CD4-positive, alpha-beta T cell (primary cell): ENCODE data around the gene MZT2A. TPM values are rescaled to one million over a fixed set of nuclear protein-coding genes. Genes with fewer than 3 reads are reported as not detected.
"Not testable (repeated sequence)": the region's sequence is repeated elsewhere in the genome, so short reads cannot be mapped to it uniquely, and the experiment has no call there.

ENCODE experiments used
- ATAC-seq: fragments of 200-7000 bp; cut with Tn5 transposase; one replicate; pipeline ENCODE4 v1.10.0; 2022; ENCODE audit warnings: mild to moderate bottlenecking; ENCODE audit not compliant: poor library complexity
- CTCF ChIA-PET: fragments of 350-600 bp; sonication (Branson Sonifier 250); formaldehyde crosslinking; loops from one replicate; lab custom pipeline; 2021; ENCODE audit warnings: antibody characterized with exemption, inconsistent platforms; lab: Charles Lee
- POLR2A ChIA-PET: fragments of 350-600 bp; sonication (Branson Sonifier 250); formaldehyde crosslinking; loops from one replicate; lab custom pipeline; 2021; ENCODE audit warnings: antibody characterized with exemption, inconsistent platforms; lab: Charles Lee
- DNase-seq, 14 experiments: peaks; one replicate each; pipeline ENCODE4 v3.0.0-alpha.2; 2013 to 2020; ENCODE audit warnings: mixed read lengths in 2 of 14
- H3K27ac ChIP-seq, 2 donors: one replicate each; pipeline versions ENCODE4 v1.5.1 to v1.7.0; 2013; ENCODE audit warnings: low read length in 2 of 2, low read depth in 1 of 2, mild to moderate bottlenecking in 1 of 2
- H3K27me3 ChIP-seq, 2 experiments: 1 replicate in 1 of 2; 2 replicates in 1 of 2; pipeline versions ENCODE4 v1.6.1 to v1.7.0; 2013; ENCODE audit warnings: low read length in 2 of 2, control low read depth in 1 of 2, mild to moderate bottlenecking in 1 of 2, moderate library complexity in 1 of 2; ENCODE audit not compliant: insufficient read depth in 2 of 2, control insufficient read depth in 1 of 2
- H3K36me3 ChIP-seq: one replicate; pipeline ENCODE4 v1.6.1; 2013; ENCODE audit warnings: low read length, control low read depth; ENCODE audit not compliant: insufficient read depth
- H3K4me1 ChIP-seq: one replicate; pipeline ENCODE4 v1.6.1; 2013; ENCODE audit warnings: low read length, control low read depth; ENCODE audit not compliant: insufficient read depth
- H3K4me3 ChIP-seq: one replicate; pipeline ENCODE4 v1.5.1; 2013; ENCODE audit warnings: mild to moderate bottlenecking, low read length, moderate library complexity
- H3K9me3 ChIP-seq, 2 experiments: 1 replicate in 1 of 2; 2 replicates in 1 of 2; pipeline versions ENCODE4 v1.6.1 to v1.7.0; 2013; ENCODE audit warnings: low read length in 2 of 2, mild to moderate bottlenecking in 2 of 2, control low read depth in 1 of 2, moderate library complexity in 1 of 2; ENCODE audit not compliant: control insufficient read depth in 1 of 2, insufficient read depth in 1 of 2
- H3K27ac Mint-ChIP-seq: one replicate; pipeline ENCODE4 v1.8.0; 2020; ENCODE audit warnings: mixed read lengths
- H3K27me3 Mint-ChIP-seq: one replicate; pipeline ENCODE4 v1.8.0; 2021; ENCODE audit warnings: mixed read lengths
- H3K36me3 Mint-ChIP-seq: one replicate; pipeline ENCODE4 v1.8.0; 2021; ENCODE audit warnings: low read depth, mixed read lengths
- H3K4me1 Mint-ChIP-seq: one replicate; pipeline ENCODE4 v1.8.0; 2021; ENCODE audit warnings: low read depth, mixed read lengths
- H3K4me3 Mint-ChIP-seq: one replicate; pipeline ENCODE4 v1.8.0; 2020; ENCODE audit warnings: mild to moderate bottlenecking, mixed read lengths
- H3K9me3 Mint-ChIP-seq: one replicate; pipeline ENCODE4 v1.8.0; 2020; ENCODE audit warnings: mixed read lengths
- intact Hi-C, 2 experiments: fragments of 100-400 bp; cut with DNase I in 1 of 2; cut with micrococcal nuclease in 1 of 2; formaldehyde crosslinking; loops; one replicate each; pipeline versions ENCODE4 v1.15.1 to v1.9.0; 2023 to 2025; cut with DNase I, micrococcal nuclease
- total RNA-seq, 174 experiments: library from RNA in 2 of 174; stranded (reverse) in 2 of 174; gene quantifications; one replicate each; pipeline ENCODE4 v1.2.3 and lab custom pipeline; 2021 to 2026
- TF ChIP-seq, protein P1 (sequence below): fragments of 200-600 bp; IDR thresholded peaks from one replicate; pipeline ENCODE4 v1.8.0; 2022; ENCODE audit warnings: antibody characterized with exemption, mild to moderate bottlenecking

Gene MZT2A
- total RNA-seq, 2 experiments from 2014 or later, result 55.3 to 58.7 TPM

DNA sequence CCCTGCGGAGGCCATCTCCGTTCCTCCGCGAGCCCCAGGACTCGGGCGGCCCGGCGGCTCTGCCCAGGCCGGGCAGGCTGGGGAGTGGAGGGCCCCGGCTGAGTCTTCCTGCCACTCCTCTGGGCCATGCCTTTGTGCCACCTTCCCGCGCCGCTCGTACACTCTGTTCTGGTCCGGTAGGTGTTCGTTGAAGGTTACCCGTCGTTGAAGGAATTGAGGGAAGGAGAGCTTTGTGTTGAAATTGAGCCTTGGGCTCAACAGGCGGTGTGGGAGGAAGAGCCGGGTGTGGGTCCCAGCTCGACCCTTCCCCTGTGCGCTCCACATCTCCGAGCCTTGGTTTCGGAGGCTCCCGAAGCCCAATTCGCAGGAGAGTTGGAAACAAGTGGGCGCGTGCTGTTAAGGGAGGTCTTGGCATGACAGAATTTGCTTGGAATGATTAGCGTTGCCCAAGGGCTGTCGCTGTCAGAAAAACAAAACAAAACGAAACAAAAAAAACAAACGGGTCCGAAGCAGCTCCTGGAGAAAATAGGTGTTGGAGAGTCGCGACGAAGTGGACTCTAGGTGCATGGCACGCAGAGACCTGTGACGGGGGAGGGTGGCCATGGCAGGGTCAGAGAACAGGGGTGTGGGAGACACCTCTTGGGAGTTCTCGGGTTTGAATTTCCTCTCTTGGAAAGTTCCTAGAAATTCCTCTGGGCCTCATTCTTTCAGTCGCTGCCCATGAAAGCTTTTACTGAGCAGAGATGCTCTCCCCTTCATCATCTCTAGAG is 1.2 kb upstream of the MZT2A start:
- TF ChIP-seq, protein P1, sequence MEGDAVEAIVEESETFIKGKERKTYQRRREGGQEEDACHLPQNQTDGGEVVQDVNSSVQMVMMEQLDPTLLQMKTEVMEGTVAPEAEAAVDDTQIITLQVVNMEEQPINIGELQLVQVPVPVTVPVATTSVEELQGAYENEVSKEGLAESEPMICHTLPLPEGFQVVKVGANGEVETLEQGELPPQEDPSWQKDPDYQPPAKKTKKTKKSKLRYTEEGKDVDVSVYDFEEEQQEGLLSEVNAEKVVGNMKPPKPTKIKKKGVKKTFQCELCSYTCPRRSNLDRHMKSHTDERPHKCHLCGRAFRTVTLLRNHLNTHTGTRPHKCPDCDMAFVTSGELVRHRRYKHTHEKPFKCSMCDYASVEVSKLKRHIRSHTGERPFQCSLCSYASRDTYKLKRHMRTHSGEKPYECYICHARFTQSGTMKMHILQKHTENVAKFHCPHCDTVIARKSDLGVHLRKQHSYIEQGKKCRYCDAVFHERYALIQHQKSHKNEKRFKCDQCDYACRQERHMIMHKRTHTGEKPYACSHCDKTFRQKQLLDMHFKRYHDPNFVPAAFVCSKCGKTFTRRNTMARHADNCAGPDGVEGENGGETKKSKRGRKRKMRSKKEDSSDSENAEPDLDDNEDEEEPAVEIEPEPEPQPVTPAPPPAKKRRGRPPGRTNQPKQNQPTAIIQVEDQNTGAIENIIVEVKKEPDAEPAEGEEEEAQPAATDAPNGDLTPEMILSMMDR, result no peak
- Histone ChIP-seq H3K4me3 (peak overlapping the region; percentile 83), H3K27ac (peak overlapping the region; percentile 94 to 96), H3K4me1 (peaks cover 44% of the 10 kb centered on the region), H3K36me3 (peaks cover 9% of the 10 kb centered on the region), H3K9me3 (no peaks in the 10 kb centered on the region), H3K27me3 (no peaks in the 10 kb centered on the region)
- no peak for DNase-seq
- H3K27me3 Mint-ChIP-seq, result no peaks in the 10 kb centered on the region
- CTCF ChIA-PET, result interaction anchor here (0.8 to 1.8 kb wide), 7 partner anchors 11 to 1311 kb away, joined by 3 to 8 read pairs (median 5); partner anchors contain the start of genes CCDC74A, MZT2B, PLEKHB2 and SMPD4
- H3K9me3 Mint-ChIP-seq, result no peaks in the 10 kb centered on the region
- peaks cover 30% of the 10 kb centered on the region for H3K4me1 Mint-ChIP-seq
- H3K27ac Mint-ChIP-seq, result peak overlapping the region; percentile 98
- H3K4me3 Mint-ChIP-seq, result peak overlapping the region; percentile 98
- ATAC-seq, result peak; percentile 22
- peaks cover 38% of the 10 kb centered on the region for H3K36me3 Mint-ChIP-seq
- POLR2A ChIA-PET, result interaction anchor here (1.0 to 2.5 kb wide), 6 partner anchors 9 to 1312 kb away, joined by 4 to 19 read pairs (median 8); partner anchors contain the start of genes CCDC74A, FAM168B, IMP4 and SMPD4
- intact Hi-C loops, result loop anchor here in 1 of 2 experiments (2.0 to 10.0 kb wide), 9 partner anchors 35 to 1311 kb away; partner anchors contain the start of genes FAM168B, IMP4, MZT2B and PLEKHB2

DNA sequence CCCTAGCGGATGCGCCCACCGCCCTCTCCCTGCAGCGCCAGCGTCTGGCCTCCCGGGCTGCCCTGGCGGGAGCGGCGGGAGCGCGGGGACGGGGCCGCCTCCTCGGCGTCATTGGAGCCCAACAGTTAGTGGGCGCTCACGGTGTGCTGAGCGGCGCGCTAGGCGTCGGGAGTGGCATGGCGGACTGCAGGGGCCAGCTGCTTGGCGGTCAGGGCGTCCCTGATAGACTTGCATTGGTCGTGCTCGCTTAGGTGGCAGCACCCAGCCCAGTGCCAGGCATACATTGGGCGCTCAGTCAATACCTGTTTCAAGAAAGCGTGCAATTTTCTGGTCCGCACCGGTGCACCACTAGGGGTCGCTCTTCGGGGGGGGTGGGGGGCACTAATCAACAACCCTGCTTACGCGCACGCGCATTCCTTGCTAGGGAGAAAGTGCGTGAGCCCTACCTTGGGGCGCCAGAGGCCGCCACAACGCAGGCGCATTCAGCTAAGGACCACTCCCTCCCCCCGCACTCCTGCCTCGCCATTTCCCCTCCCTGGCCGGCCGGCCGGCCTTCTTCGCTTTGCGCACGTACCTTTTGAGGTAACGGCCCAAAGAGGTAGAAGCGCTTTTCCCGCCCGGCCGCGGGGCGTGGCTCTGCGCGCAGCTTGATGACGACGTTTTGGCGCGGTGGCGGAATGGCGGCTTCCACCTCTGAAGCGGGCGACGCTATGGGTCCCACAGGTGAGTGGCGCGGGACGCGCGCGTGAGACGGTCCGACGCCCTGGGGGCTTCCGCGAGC is 411 bp upstream of the MZT2A start:
- peak; percentile 83 to 98 (median 93) for DNase-seq

DNA sequence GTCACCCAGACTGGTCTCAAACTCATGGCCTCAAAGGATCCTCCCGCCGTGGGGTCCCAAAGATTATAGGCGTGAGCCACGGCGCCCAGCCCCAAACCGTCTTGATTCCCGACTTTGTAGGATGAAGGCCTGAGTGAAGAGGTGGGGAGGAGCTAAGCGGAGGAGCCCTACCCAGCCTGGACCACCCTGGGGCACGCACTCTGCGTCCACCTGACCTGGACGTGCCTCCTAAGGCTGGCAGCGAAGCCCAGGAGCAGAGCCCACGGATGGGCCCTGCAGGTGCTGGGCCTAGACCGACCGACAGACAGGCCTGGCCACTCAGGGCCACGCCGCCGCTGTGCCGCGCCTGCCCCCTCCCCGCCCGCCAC is 744 bp downstream of the MZT2A start:
- not testable (repeated sequence) for H3K27me3 Mint-ChIP-seq, ATAC-seq, H3K9me3 ChIP-seq, H3K27me3 ChIP-seq, H3K9me3 Mint-ChIP-seq, H3K36me3 ChIP-seq
- H3K4me1 Mint-ChIP-seq, result peaks cover 30% of the 10 kb centered on the region
- Histone ChIP-seq H3K4me3 (peak overlapping the region; percentile 62), H3K27ac (peak overlapping the region in 1 of 2 donors; percentile 41), H3K4me1 (peaks cover 45% of the 10 kb centered on the region)
- DNase-seq, result peak in 1 of 14 experiments; percentile 35
- peaks cover 34% of the 10 kb centered on the region for H3K36me3 Mint-ChIP-seq
- H3K27ac Mint-ChIP-seq, result peak overlapping the region; percentile 93
- intact Hi-C loops, result loop anchor here in 1 of 2 experiments (5.0 to 10.0 kb wide), 8 partner anchors 191 to 1309 kb away; partner anchors contain the start of genes FAM168B, IMP4, MZT2B and PLEKHB2
- ChIA-PET POLR2A (interaction anchor here (0.9 kb wide), 1 partner anchor 191 kb away, joined by 3 read pairs; no protein-coding TSS in a partner anchor), CTCF (interaction anchor here (1.6 to 1.8 kb wide), 2 partner anchors 181 to 387 kb away, joined by 5 to 6 read pairs; partner anchors contain the start of gene PLEKHB2)
- H3K4me3 Mint-ChIP-seq, result peak overlapping the region; percentile 92

More for the DNA sequence above, 411 bp upstream of the MZT2A start:
- Histone ChIP-seq H3K9me3 (no peaks in the 10 kb centered on the region), H3K27ac (peak overlapping the region; percentile 94 to 96), H3K4me1 (peaks cover 45% of the 10 kb centered on the region), H3K36me3 (peaks cover 6% of the 10 kb centered on the region), H3K4me3 (peak overlapping the region; percentile 83), H3K27me3 (no peaks in the 10 kb centered on the region)
- Mint-ChIP-seq H3K27ac (peak overlapping the region; percentile 98), H3K4me1 (peaks cover 30% of the 10 kb centered on the region), H3K4me3 (peak overlapping the region; percentile 98), H3K27me3 (no peaks in the 10 kb centered on the region), H3K9me3 (no peaks in the 10 kb centered on the region), H3K36me3 (peaks cover 38% of the 10 kb centered on the region)
- ATAC-seq, result peak; percentile 71
- ChIA-PET CTCF (interaction anchor here (0.8 to 1.8 kb wide), 8 partner anchors 12 to 1311 kb away, joined by 3 to 8 read pairs (median 5); partner anchors contain the start of genes CCDC74A, MZT2B, PLEKHB2 and SMPD4), POLR2A (interaction anchor here (0.9 to 2.5 kb wide), 7 partner anchors 10 to 1311 kb away, joined by 3 to 19 read pairs (median 8); partner anchors contain the start of genes CCDC74A, FAM168B, IMP4 and SMPD4)
- TF ChIP-seq, protein P1, result peak; percentile 87
- intact Hi-C loops, result loop anchor here in 1 of 2 experiments (2.0 to 10.0 kb wide), 9 partner anchors 36 to 1310 kb away; partner anchors contain the start of genes FAM168B, IMP4, MZT2B and PLEKHB2

DNA sequence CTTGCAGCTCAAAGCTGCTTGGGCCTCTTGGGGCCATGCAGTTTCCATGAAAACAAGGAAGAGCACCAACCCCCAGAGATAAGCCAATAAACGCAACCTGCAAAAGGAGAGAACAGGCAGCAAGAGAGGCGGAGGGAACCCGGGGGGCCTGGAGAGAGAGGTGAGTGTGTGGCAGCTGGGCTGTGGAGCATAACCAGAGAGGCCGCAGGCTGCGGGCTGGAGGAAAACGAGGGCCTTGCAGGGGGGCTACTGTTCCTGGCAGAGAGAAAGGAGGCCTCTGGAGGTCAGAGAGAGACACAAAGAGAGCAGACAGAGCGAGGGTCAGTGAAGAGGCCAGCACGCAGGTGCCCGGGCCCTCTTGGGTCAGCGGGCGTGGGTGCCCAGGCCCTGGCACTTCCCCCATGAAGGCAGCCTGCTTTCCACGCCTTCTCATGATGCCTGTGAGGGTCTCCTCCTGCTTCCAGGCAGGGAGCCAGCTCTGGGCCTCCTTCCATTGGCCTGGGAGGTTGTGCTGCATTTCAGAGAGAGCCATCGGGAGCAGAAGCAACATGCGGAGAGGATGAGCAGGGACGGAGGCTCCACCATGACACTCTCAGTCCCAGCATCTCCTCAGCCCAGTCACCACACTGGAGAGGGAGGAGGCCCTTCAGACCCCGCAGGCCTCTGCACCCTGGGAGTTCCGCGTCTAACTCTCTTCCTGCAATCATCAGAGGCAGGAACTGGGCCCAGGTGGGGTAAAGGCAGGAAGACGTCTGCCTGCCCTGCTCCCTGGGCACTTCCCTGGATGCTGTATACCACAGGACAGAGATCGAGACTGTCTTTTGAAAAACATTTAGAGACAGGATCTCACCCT is 1.4 kb downstream of the MZT2A start:
- CTCF ChIA-PET, H3K9me3 Mint-ChIP-seq, H3K9me3 ChIP-seq, H3K36me3 ChIP-seq, H3K27me3 Mint-ChIP-seq, H3K27me3 ChIP-seq, POLR2A ChIA-PET: not testable (repeated sequence)
- H3K27ac ChIP-seq, result peak overlapping the region in 1 of 2 donors; percentile 41
- Mint-ChIP-seq H3K4me3 (peak overlapping the region; percentile 92), H3K4me1 (peaks cover 28% of the 10 kb centered on the region), H3K27ac (peak overlapping the region; percentile 93), H3K36me3 (peaks cover 32% of the 10 kb centered on the region)
- peak in 11 of 14 experiments; percentile 7 to 56 (median 37) for DNase-seq
- intact Hi-C loops, result loop anchor here in 1 of 2 experiments (5.0 to 10.0 kb wide), 8 partner anchors 191 to 1309 kb away; partner anchors contain the start of genes FAM168B, IMP4, MZT2B and PLEKHB2
- peak overlapping the region; percentile 62 for H3K4me3 ChIP-seq
- H3K4me1 ChIP-seq, result peaks cover 45% of the 10 kb centered on the region
- peak; percentile 13 for ATAC-seq
